Testis (tissue), 2 donors: Measurements from ENCODE around the gene DLGAP4.

Source experiments
- POLR2A ChIP-seq: fragments of 450-650 bp; IDR thresholded peaks from one replicate; pipeline ENCODE4 v1.6.1; 2017; ENCODE audit warnings: antibody characterized with exemption, mild to moderate bottlenecking, moderate library complexity
- TF ChIP-seq, protein P1 (sequence below), 3 experiments: fragments of 450-650 bp in 2 of 3; fragments of 200-600 bp in 1 of 3; sonication (generic) in 1 of 3; IDR thresholded peaks; one replicate each; pipeline ENCODE4 v1.5.1; 2016 to 2019; ENCODE audit warnings: antibody characterized with exemption in 3 of 3, mild to moderate bottlenecking in 2 of 3, moderate library complexity in 1 of 3

DNA sequence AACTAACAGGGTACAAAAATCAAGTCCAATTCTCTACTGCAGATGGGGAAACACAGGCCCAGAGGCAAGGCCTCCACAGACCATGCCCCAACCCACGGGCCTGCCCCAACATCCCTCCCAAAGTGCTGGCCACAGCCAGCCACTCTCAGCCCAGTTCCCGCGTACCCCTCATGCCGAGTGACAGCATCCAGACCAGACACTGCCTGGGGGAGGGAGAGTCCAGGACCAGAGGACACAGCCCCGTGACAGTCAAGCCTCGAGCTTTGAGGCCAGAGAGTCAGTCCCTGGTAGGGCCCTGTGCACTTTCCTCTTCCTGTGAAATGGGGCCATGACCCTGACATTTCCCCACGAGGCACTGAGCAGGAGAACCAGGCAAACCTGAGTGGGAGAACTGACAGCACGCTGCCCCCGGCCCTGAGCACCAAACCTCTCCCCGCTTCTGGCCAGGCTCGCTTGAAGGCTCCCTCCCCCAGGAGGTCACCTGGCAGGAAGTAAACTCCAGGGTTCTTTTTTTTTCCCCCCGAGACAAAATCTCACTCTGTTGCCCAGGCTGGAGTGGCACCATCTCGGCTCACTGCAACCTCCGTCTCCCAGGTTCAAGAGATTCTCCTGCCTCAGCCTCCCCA, 240.1 kb downstream of the DLGAP4 start:
- no peak for TF ChIP-seq POLR2A
- TF ChIP-seq, protein P1, sequence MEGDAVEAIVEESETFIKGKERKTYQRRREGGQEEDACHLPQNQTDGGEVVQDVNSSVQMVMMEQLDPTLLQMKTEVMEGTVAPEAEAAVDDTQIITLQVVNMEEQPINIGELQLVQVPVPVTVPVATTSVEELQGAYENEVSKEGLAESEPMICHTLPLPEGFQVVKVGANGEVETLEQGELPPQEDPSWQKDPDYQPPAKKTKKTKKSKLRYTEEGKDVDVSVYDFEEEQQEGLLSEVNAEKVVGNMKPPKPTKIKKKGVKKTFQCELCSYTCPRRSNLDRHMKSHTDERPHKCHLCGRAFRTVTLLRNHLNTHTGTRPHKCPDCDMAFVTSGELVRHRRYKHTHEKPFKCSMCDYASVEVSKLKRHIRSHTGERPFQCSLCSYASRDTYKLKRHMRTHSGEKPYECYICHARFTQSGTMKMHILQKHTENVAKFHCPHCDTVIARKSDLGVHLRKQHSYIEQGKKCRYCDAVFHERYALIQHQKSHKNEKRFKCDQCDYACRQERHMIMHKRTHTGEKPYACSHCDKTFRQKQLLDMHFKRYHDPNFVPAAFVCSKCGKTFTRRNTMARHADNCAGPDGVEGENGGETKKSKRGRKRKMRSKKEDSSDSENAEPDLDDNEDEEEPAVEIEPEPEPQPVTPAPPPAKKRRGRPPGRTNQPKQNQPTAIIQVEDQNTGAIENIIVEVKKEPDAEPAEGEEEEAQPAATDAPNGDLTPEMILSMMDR (IDR thresholded peaks at IDR 0.05) = no peak
